Measurements from ENCODE around the gene CHCHD6. TPM values are rescaled to one million over a fixed set of nuclear protein-coding genes. Genes with fewer than 3 reads are reported as not detected.

The CHCHD6 gene
- total and polyA plus RNA-seq, 2 donors from 2014 or later: 10.7 to 35.2 TPM

- H3K4me3 ChIP-seq (ENCODE audit: low read length in 3 of 3): no peak overlapping the region
- H3K9ac ChIP-seq (ENCODE audit: low read length in 3 of 3): no peak overlapping the region
- peaks cover 0 to 4% (median 0%) of the 10 kb centered on the region in 3 donors for H3K36me3 ChIP-seq (ENCODE audit: control insufficient read depth in 2 of 3, insufficient read depth in 3 of 3, low read length in 3 of 3)
- peak in 1 of 5 donors; percentile 48 for DNase-seq
- H3K27ac ChIP-seq (ENCODE audit: low read depth in 2 of 2, low read length in 2 of 2): no peak overlapping the region
- TF ChIP-seq CTCF (IDR thresholded peaks at IDR 0.05; ENCODE audit: borderline replicate concordance, extremely low read depth, insufficient read depth): no peak
- intact Hi-C loops (cut with DNase I): no loop called here
- peaks cover 0 to 14% (median 0%) of the 10 kb centered on the region in 3 donors for H3K4me1 ChIP-seq (ENCODE audit: control insufficient read depth in 2 of 3, insufficient read depth in 2 of 3, low read depth in 1 of 3, low read length in 3 of 3)
- FAIRE-seq: no peak
- no peaks in the 10 kb centered on the region for H3K27me3 ChIP-seq (ENCODE audit: control insufficient read depth, insufficient read depth, low read length)
- no peaks in the 10 kb centered on the region for H3K9me3 ChIP-seq (ENCODE audit: control insufficient read depth in 2 of 3, insufficient read depth in 1 of 3, low read length in 3 of 3)
Measured at GRCh38 chr3:126957776-126958637, 254.0 kb downstream of the CHCHD6 start.

GRCh38 chr3:126958638-126959085 lies 254.6 kb downstream of the CHCHD6 start:
- no peak overlapping the region for H3K9ac ChIP-seq (ENCODE audit: low read length in 3 of 3)
- peaks cover 0 to 4% (median 0%) of the 10 kb centered on the region in 3 donors for H3K36me3 ChIP-seq (ENCODE audit: control insufficient read depth in 2 of 3, insufficient read depth in 3 of 3, low read length in 3 of 3)
- no peaks in the 10 kb centered on the region for H3K27me3 ChIP-seq (ENCODE audit: control insufficient read depth, insufficient read depth, low read length)
- intact Hi-C loops (cut with DNase I): no loop called here
- FAIRE-seq (no peak), DNase-seq (peak in 1 of 5 donors; percentile 53)
- H3K27ac ChIP-seq (ENCODE audit: low read depth in 2 of 2, low read length in 2 of 2): no peak overlapping the region
- no peak overlapping the region for H3K4me3 ChIP-seq (ENCODE audit: low read length in 3 of 3)
- no peaks in the 10 kb centered on the region for H3K9me3 ChIP-seq (ENCODE audit: control insufficient read depth in 2 of 3, insufficient read depth in 1 of 3, low read length in 3 of 3)
- no peak for TF ChIP-seq CTCF (IDR thresholded peaks at IDR 0.05; ENCODE audit: borderline replicate concordance, extremely low read depth, insufficient read depth)
- H3K4me1 ChIP-seq (ENCODE audit: control insufficient read depth in 2 of 3, insufficient read depth in 2 of 3, low read depth in 1 of 3, low read length in 3 of 3): peaks cover 0 to 14% (median 0%) of the 10 kb centered on the region in 3 donors

GRCh38 chr3:126959136-126959920 lies 255.3 kb downstream of the CHCHD6 start:
- TF ChIP-seq CTCF (IDR thresholded peaks at IDR 0.05; ENCODE audit: borderline replicate concordance, extremely low read depth, insufficient read depth): no peak
- no peaks in the 10 kb centered on the region for H3K9me3 ChIP-seq (ENCODE audit: control insufficient read depth in 2 of 3, insufficient read depth in 1 of 3, low read length in 3 of 3)
- no peak overlapping the region for H3K27ac ChIP-seq (ENCODE audit: low read depth in 2 of 2, low read length in 2 of 2)
- H3K36me3 ChIP-seq (ENCODE audit: control insufficient read depth in 2 of 3, insufficient read depth in 3 of 3, low read length in 3 of 3): peaks cover 0 to 4% (median 0%) of the 10 kb centered on the region in 3 donors
- peaks cover 0 to 14% (median 0%) of the 10 kb centered on the region in 3 donors for H3K4me1 ChIP-seq (ENCODE audit: control insufficient read depth in 2 of 3, insufficient read depth in 2 of 3, low read depth in 1 of 3, low read length in 3 of 3)
- DNase-seq: peak in 1 of 5 donors; percentile 52
- no peaks in the 10 kb centered on the region for H3K27me3 ChIP-seq (ENCODE audit: control insufficient read depth, insufficient read depth, low read length)
- H3K9ac ChIP-seq (ENCODE audit: low read length in 3 of 3): no peak overlapping the region
- no peak overlapping the region for H3K4me3 ChIP-seq (ENCODE audit: low read length in 3 of 3)
- no peak for FAIRE-seq
- intact Hi-C loops (cut with DNase I): no loop called here

Data from kidney (tissue), 14 donors.